Fibroblast of the aortic adventitia (primary cell): ENCODE data around the gene CYP26B1. TPM values are rescaled to one million over a fixed set of nuclear protein-coding genes. Genes with fewer than 3 reads are reported as not detected.

Experiments
- DNase-seq: peaks from one replicate; pipeline ENCODE4 v3.0.0-alpha.2; 2010; ENCODE audit warnings: low read depth
- H3K4me3 ChIP-seq: 2 replicates; pipeline ENCODE4 v1.5.1; 2011; ENCODE audit warnings: low read depth, mild to moderate bottlenecking, control low read depth, low read length, moderate library complexity
- CTCF ChIP-seq: IDR thresholded peaks from 2 replicates; pipeline ENCODE4 v1.5.1; 2011; ENCODE audit warnings: mild to moderate bottlenecking, low read length, control low read depth, inconsistent platforms; ENCODE audit not compliant: insufficient read depth
- total RNA-seq: library from RNA; depleted of rRNA; stranded (reverse); fragments of >200 nt; gene quantifications from 2 replicates; pipeline ENCODE4 v1.2.3, GENCODE V29; 2012; ENCODE audit warnings: low replicate concordance

The CYP26B1 gene
- total RNA-seq, 1 donor, result 2.5 TPM

GRCh38 chr2:72083751-72084583 lies 63.7 kb downstream of the CYP26B1 start:
- TF ChIP-seq CTCF, result no peak
- DNase-seq, result no peak
- no peak overlapping the region for H3K4me3 ChIP-seq

- DNase-seq, result no peak
- no peak overlapping the region for H3K4me3 ChIP-seq
- no peak for TF ChIP-seq CTCF
Measured at GRCh38 chr2:72082887-72083286, 64.8 kb downstream of the CYP26B1 start.

GRCh38 chr2:72082021-72082601 lies 65.6 kb downstream of the CYP26B1 start:
- H3K4me3 ChIP-seq, result no peak overlapping the region
- DNase-seq, result peak; percentile 65
- no peak for TF ChIP-seq CTCF

- no peak overlapping the region for H3K4me3 ChIP-seq
- no peak for TF ChIP-seq CTCF
- DNase-seq, result peak; percentile 45
Measured at GRCh38 chr2:72081451-72081850, 66.2 kb downstream of the CYP26B1 start.

GRCh38 chr2:72080286-72081145 lies 67.1 kb downstream of the CYP26B1 start:
- no peak for DNase-seq
- no peak overlapping the region for H3K4me3 ChIP-seq
- TF ChIP-seq CTCF, result no peak
